Smooth muscle cell (in vitro differentiated cells): ENCODE results near the gene PPP3CA. TPM values are rescaled to one million over a fixed set of nuclear protein-coding genes. Genes with fewer than 3 reads are reported as not detected.
"Not testable (repeated sequence)": the region's sequence is repeated elsewhere in the genome, so short reads cannot be mapped to it uniquely, and the experiment has no call there.

ENCODE experiments used
- DNase-seq: peaks from one replicate; lab custom pipeline; 2025; ENCODE audit not compliant: unreplicated experiment; lab: John Stamatoyannopoulos, UW
- H2AFZ ChIP-seq: fragments of 200-600 bp; sonication (generic); 2 replicates; pipeline ENCODE4 v1.6.0; 2016; ENCODE audit warnings: antibody characterized with exemption, low read depth, mild to moderate bottlenecking
- H3F3A ChIP-seq: fragments of 200-600 bp; sonication (generic); 2 replicates; pipeline ENCODE4 v1.6.0; 2017; ENCODE audit warnings: antibody characterized with exemption, low read depth
- H3K27ac ChIP-seq: fragments of 200-600 bp; sonication (generic); 2 replicates; pipeline ENCODE4 v1.5.1; 2016; ENCODE audit warnings: low read depth, mild to moderate bottlenecking
- H3K27me3 ChIP-seq: fragments of 200-600 bp; sonication (generic); 2 replicates; pipeline ENCODE4 v1.6.1; 2016; ENCODE audit warnings: low read depth, mild to moderate bottlenecking
- H3K36me3 ChIP-seq: fragments of 200-600 bp; sonication (generic); 2 replicates; pipeline ENCODE4 v1.5.1; 2016; ENCODE audit warnings: low read depth
- H3K4me1 ChIP-seq: fragments of 200-600 bp; sonication (generic); 2 replicates; pipeline ENCODE4 v1.5.1; 2016; ENCODE audit warnings: low read depth
- H3K4me2 ChIP-seq: fragments of 200-600 bp; sonication (generic); 2 replicates; pipeline ENCODE4 v1.6.0; 2016; ENCODE audit warnings: mild to moderate bottlenecking
- H3K4me3 ChIP-seq: fragments of 200-600 bp; sonication (generic); 2 replicates; pipeline ENCODE4 v1.5.1; 2016; ENCODE audit warnings: mild to moderate bottlenecking
- H3K79me2 ChIP-seq: fragments of 200-600 bp; sonication (generic); 2 replicates; pipeline ENCODE4 v1.6.0; 2016; ENCODE audit warnings: low read depth, mild to moderate bottlenecking
- H3K9ac ChIP-seq: fragments of 200-600 bp; sonication (generic); 2 replicates; pipeline ENCODE4 v1.6.0; 2016; ENCODE audit warnings: low read depth
- H3K9me3 ChIP-seq: fragments of 200-600 bp; sonication (generic); replicated peaks from 2 replicates; pipeline ENCODE4 v1.5.1; 2016; ENCODE audit warnings: low read depth
- H4K20me1 ChIP-seq: fragments of 200-600 bp; sonication (generic); 2 replicates; pipeline ENCODE4 v1.6.0; 2016; ENCODE audit warnings: low read depth
- WGBS: methylation state at CpG from one replicate; pipeline ENCODE4 v1.1.7; 2016; ENCODE audit warnings: low lambda C conversion rate; 5-methylcytosine and 5-hydroxymethylcytosine counted together
- polyA plus RNA-seq: library from polyadenylated mRNA; unstranded; fragments of >200 nt; fragmentation: Nextera tagmentation; extraction: Ambion mirVana; gene quantifications from 2 replicates; pipeline ENCODE4 v1.2.1, GENCODE V29; 2016
- total RNA-seq: library from RNA; depleted of rRNA; stranded (reverse); fragments of >200 nt; gene quantifications from 2 replicates; pipeline ENCODE4 v1.2.3, GENCODE V29; 2014
- TF ChIP-seq, protein P1 (sequence below): fragments of 200-600 bp; sonication (generic); IDR thresholded peaks from 2 replicates; pipeline ENCODE4 v1.5.1; 2017; ENCODE audit warnings: borderline replicate concordance, mild to moderate bottlenecking, antibody characterized with exemption; ENCODE audit not compliant: insufficient read depth, poor library complexity, severe bottlenecking

Gene PPP3CA
- total and polyA plus RNA-seq, 2 experiments from 2014 or later, result 16.2 to 96.1 TPM

DNA sequence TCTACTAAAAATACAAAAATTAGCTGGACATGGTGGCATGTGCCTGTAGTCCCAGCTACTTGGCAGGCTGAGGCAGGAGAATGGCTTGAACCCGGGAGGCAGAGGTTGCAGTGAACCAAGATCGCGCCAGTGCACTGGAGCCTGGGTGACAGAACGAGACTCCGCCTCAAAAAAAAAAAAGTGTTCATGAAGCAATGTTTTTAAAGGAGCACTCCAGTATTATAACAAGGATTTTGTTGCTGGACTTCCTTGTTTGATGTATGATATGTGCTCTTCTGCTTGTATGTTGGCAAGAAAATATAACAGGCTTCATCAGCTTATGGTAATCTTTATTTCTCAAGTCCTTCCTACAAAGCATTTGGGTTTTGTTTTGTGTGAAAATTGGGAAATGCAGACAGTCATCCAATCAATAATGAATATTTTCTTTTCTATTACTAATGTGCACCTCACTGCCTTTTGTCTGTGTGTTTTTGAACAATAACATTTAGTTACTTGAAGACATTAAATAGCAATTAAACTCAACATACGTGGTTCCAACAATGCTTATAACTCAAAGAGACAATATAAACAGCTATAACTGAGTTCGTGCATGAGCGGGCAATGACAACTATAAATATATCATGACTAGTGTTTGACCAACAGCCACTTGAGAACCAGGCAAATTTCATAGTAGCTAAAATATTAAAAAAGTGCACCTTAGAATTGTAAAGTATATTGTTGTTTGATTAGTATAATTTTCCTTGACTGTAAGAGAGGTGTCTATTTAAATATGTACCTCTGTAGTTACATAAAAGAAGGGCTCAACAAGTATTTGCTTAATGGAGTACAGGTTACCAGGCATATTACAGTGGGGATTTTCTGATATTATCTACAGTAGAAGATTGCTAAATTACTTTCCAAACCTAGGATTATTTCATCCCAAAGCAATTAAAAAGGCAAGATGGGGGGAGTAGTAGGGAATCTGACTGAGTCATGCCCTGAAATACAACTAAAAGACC is 210.7 kb downstream of the PPP3CA start:
- DNase-seq, result no peak
- Histone ChIP-seq H3K27ac (no peak overlapping the region), H3K9ac (no peak overlapping the region), H3K79me2 (peaks cover 79% of the 10 kb centered on the region), H3K36me3 (no peaks in the 10 kb centered on the region), H3K4me1 (peaks cover 6% of the 10 kb centered on the region), H4K20me1 (peaks cover 60% of the 10 kb centered on the region), H3K4me3 (no peak overlapping the region), H3K9me3 (no peaks in the 10 kb centered on the region), H3K27me3 (no peaks in the 10 kb centered on the region), H3F3A (no peaks in the 10 kb centered on the region), H3K4me2 (no peak overlapping the region), H2AFZ (no peak overlapping the region)
- 94% methylated on average over 8 of the region's 8 CpGs for WGBS
- TF ChIP-seq, protein P1, sequence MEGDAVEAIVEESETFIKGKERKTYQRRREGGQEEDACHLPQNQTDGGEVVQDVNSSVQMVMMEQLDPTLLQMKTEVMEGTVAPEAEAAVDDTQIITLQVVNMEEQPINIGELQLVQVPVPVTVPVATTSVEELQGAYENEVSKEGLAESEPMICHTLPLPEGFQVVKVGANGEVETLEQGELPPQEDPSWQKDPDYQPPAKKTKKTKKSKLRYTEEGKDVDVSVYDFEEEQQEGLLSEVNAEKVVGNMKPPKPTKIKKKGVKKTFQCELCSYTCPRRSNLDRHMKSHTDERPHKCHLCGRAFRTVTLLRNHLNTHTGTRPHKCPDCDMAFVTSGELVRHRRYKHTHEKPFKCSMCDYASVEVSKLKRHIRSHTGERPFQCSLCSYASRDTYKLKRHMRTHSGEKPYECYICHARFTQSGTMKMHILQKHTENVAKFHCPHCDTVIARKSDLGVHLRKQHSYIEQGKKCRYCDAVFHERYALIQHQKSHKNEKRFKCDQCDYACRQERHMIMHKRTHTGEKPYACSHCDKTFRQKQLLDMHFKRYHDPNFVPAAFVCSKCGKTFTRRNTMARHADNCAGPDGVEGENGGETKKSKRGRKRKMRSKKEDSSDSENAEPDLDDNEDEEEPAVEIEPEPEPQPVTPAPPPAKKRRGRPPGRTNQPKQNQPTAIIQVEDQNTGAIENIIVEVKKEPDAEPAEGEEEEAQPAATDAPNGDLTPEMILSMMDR, result no peak

DNA sequence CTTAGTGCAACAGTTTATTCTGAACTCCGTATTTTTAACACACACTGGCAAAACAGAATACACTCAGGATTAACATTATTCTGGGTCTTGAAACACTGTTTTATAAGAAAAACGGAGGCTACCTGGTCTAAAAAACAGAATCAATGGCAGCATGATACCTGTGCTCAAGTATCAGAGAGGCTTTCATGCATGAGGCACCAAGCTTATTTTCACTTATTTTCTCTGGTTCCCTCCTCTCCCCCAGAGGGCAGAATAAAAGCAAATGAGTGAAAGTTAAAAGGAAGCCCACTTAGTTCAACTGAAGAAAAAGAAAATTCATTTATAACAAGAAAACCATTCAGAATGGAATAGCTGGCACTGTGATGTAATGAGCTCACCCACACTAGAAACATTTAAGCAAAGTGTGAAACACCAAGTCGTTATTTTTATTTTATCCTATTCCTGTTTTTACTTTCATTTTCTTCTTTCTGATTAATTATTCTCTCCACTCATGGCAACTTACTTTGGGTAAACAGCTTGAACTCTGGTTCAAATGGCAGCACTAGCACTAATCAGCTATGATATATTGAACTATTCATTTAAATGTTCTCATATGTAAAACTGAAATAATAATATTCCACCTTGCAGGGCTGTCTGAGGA is 211.8 kb downstream of the PPP3CA start:
- Histone ChIP-seq H3K27me3 (no peaks in the 10 kb centered on the region), H3K9ac (no peak overlapping the region), H3K4me1 (peaks cover 6% of the 10 kb centered on the region), H2AFZ (no peak overlapping the region), H3K4me2 (no peak overlapping the region), H3K27ac (no peak overlapping the region), H3K4me3 (no peak overlapping the region), H4K20me1 (peaks cover 56% of the 10 kb centered on the region), H3F3A (no peaks in the 10 kb centered on the region), H3K36me3 (no peaks in the 10 kb centered on the region), H3K9me3 (no peaks in the 10 kb centered on the region), H3K79me2 (peaks cover 86% of the 10 kb centered on the region)
- TF ChIP-seq, protein P1, result no peak
- WGBS, result 91% methylated on average over 3 of the region's 3 CpGs
- DNase-seq, result no peak

DNA sequence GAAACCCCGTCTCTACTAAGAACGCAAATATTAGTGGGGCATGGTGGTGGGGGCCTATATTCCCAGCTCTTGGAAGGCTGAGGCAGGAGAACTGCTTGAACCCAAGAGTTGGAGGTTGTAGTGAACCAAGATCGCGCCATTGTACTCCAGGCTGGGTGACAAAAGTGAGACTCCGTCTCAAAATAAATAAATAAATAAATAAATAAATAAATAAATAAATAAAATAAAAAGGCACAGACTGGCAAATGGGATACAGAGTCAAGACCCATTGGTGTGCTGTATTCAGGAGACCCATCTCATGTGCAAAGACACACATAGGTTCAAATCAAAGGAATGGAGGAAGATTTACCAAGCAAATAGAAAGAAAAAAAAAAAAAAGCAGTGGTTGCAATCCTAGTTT is 216.3 kb downstream of the PPP3CA start:
- not testable (repeated sequence) for H3K36me3 ChIP-seq

DNA sequence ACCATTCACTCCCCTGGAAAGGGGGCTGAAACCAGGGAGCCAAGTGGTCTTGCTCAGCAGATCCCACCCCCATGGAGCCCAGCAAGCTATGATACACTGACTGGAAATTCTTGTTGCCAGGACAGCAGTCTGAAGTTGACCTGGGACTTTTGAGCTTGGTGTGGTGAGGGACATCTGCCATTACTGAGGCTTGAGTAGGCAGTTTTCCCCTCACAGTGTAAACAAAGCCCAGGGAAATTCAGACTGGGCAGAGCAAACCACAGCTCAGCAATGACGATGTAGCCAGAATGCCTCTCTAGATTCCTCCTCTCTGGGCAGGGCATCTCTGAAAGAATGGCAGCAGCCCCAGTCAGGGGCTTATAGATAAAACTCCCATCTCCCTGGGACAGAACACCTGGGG is 218.4 kb downstream of the PPP3CA start:
- H3K4me3 ChIP-seq, H3K27ac ChIP-seq, H3K36me3 ChIP-seq, H3K27me3 ChIP-seq, DNase-seq, H3K9me3 ChIP-seq, H3K4me2 ChIP-seq, H3F3A ChIP-seq, H3K9ac ChIP-seq, H2AFZ ChIP-seq: not testable (repeated sequence)
- whole genome bisulfite sequencing, result 53% methylated on average over 1 of the region's 1 CpG
- peaks cover 58% of the 10 kb centered on the region for H4K20me1 ChIP-seq
- peaks cover 69% of the 10 kb centered on the region for H3K79me2 ChIP-seq
- peaks cover 10% of the 10 kb centered on the region for H3K4me1 ChIP-seq

More for the DNA sequence above, 216.3 kb downstream of the PPP3CA start:
- not testable (repeated sequence) for H3K4me2 ChIP-seq, H3K9me3 ChIP-seq, H3K27ac ChIP-seq, H3K4me1 ChIP-seq, H3F3A ChIP-seq, H3K27me3 ChIP-seq, H3K9ac ChIP-seq, H2AFZ ChIP-seq, DNase-seq, H3K4me3 ChIP-seq
- WGBS, result 99% methylated on average over 5 of the region's 5 CpGs
- Histone ChIP-seq H4K20me1 (peaks cover 40% of the 10 kb centered on the region), H3K79me2 (peaks cover 76% of the 10 kb centered on the region)
